HG03442 (cell line): ENCODE results near the gene CALM3.
"Not testable (repeated sequence)": the region's sequence is repeated elsewhere in the genome, so short reads cannot be mapped to it uniquely, and the experiment has no call there.

Experiments used
- ATAC-seq: cut with Tn5 transposase; IDR thresholded peaks from one replicate; pipeline ENCODE4 v1.9.1; 2021; ENCODE audit warnings: mild to moderate bottlenecking, moderate library complexity; ENCODE audit not compliant: unreplicated experiment

The CALM3 gene

GRCh38 chr19:46601318-46602224 is at the start of gene CALM3:
Gene CALM3, plus strand, starts transcription at chr19:46601330. Its CDS starts 105 bp downstream, at chr19:46601435.
- ATAC-seq = no peak

GRCh38 chr19:46552891-46553290 is 48.2 kb upstream of the CALM3 start:
- no peak for ATAC-seq

GRCh38 chr19:46554161-46554560 is 47.0 kb upstream of the CALM3 start:
- ATAC-seq = no peak

- ATAC-seq = no peak
Observed at GRCh38 chr19:46555628-46556280, 45.4 kb upstream of the CALM3 start.

- ATAC-seq = not testable (repeated sequence)
Observed at GRCh38 chr19:46556471-46556870, 44.7 kb upstream of the CALM3 start.

GRCh38 chr19:46559203-46559602 is 41.9 kb upstream of the CALM3 start:
- no peak for ATAC-seq

GRCh38 chr19:46559675-46560074 is 41.5 kb upstream of the CALM3 start:
- not testable (repeated sequence) for ATAC-seq

- no peak for ATAC-seq
Observed at GRCh38 chr19:46564701-46565100, 36.4 kb upstream of the CALM3 start.

- ATAC-seq = no peak
Observed at GRCh38 chr19:46571495-46571894, 29.6 kb upstream of the CALM3 start.

- no peak for ATAC-seq
Observed at GRCh38 chr19:46573679-46574498, 27.2 kb upstream of the CALM3 start.

GRCh38 chr19:46574533-46574932 is 26.6 kb upstream of the CALM3 start:
- no peak for ATAC-seq

- no peak for ATAC-seq
Observed at GRCh38 chr19:46578450-46578849, 22.7 kb upstream of the CALM3 start.

GRCh38 chr19:46579361-46579879 is 21.7 kb upstream of the CALM3 start:
- ATAC-seq = no peak

GRCh38 chr19:46580247-46580646 is 20.9 kb upstream of the CALM3 start:
- no peak for ATAC-seq

GRCh38 chr19:46585539-46585938 is 15.6 kb upstream of the CALM3 start:
- ATAC-seq = no peak

- no peak for ATAC-seq
Observed at GRCh38 chr19:46586294-46586693, 14.8 kb upstream of the CALM3 start.

- ATAC-seq = no peak
Observed at GRCh38 chr19:46587861-46588260, 13.3 kb upstream of the CALM3 start.

- ATAC-seq = no peak
Observed at GRCh38 chr19:46591254-46591653, 9.9 kb upstream of the CALM3 start.

GRCh38 chr19:46591870-46592269 is 9.3 kb upstream of the CALM3 start:
- no peak for ATAC-seq

- ATAC-seq = no peak
Observed at GRCh38 chr19:46596008-46596407, 5.1 kb upstream of the CALM3 start.

- no peak for ATAC-seq
Observed at GRCh38 chr19:46598372-46598917, 2.7 kb upstream of the CALM3 start.
